Thyroid gland (tissue), 4 donors: ENCODE measurements around the gene ZNF804A.

ENCODE experiments used
- POLR2A ChIP-seq, 2 donors: fragments of 450-650 bp; IDR thresholded peaks; one replicate each; pipeline ENCODE4 v1.6.1; 2017; ENCODE audit warnings: antibody characterized with exemption in 2 of 2, mild to moderate bottlenecking in 2 of 2, moderate library complexity in 1 of 2
- TF ChIP-seq, protein P1 (sequence below), 6 experiments: fragments of 200-600 bp in 3 of 6; fragments of 450-650 bp in 3 of 6; sonication (generic) in 3 of 6; IDR thresholded peaks; one replicate each; pipeline ENCODE4 v1.5.1; 2016 to 2019; ENCODE audit warnings: antibody characterized with exemption in 6 of 6, mild to moderate bottlenecking in 2 of 6, inconsistent platforms in 1 of 6, moderate library complexity in 1 of 6

GRCh38 chr2:184633726-184634125 lies 35.4 kb downstream of the ZNF804A start:
- TF ChIP-seq, protein P1, sequence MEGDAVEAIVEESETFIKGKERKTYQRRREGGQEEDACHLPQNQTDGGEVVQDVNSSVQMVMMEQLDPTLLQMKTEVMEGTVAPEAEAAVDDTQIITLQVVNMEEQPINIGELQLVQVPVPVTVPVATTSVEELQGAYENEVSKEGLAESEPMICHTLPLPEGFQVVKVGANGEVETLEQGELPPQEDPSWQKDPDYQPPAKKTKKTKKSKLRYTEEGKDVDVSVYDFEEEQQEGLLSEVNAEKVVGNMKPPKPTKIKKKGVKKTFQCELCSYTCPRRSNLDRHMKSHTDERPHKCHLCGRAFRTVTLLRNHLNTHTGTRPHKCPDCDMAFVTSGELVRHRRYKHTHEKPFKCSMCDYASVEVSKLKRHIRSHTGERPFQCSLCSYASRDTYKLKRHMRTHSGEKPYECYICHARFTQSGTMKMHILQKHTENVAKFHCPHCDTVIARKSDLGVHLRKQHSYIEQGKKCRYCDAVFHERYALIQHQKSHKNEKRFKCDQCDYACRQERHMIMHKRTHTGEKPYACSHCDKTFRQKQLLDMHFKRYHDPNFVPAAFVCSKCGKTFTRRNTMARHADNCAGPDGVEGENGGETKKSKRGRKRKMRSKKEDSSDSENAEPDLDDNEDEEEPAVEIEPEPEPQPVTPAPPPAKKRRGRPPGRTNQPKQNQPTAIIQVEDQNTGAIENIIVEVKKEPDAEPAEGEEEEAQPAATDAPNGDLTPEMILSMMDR (IDR thresholded peaks at IDR 0.05): no peak
- TF ChIP-seq POLR2A (IDR thresholded peaks at IDR 0.05): no peak
